Osteoblast (primary cell): Measurements from ENCODE around the gene CRTC1. TPM values are rescaled to one million over a fixed set of nuclear protein-coding genes. Genes with fewer than 3 reads are reported as not detected.

Experiments
- DNase-seq: peaks from one replicate; pipeline ENCODE4 v3.0.0; 2011; ENCODE audit warnings: low spot score, mixed read lengths; ENCODE audit not compliant: insufficient read length; ENCODE audit errors: missing footprints
- H2AFZ ChIP-seq: 2 replicates; pipeline ENCODE4 v1.6.0; 2011; ENCODE audit warnings: mild to moderate bottlenecking, low read length
- H3K27ac ChIP-seq: 2 replicates; pipeline ENCODE4 v1.5.1; 2011; ENCODE audit warnings: mild to moderate bottlenecking, low read depth, low read length, moderate library complexity
- H3K27me3 ChIP-seq: 2 replicates; pipeline ENCODE4 v1.6.0; 2012; ENCODE audit warnings: mild to moderate bottlenecking, control low read depth, inconsistent platforms, low read length, moderate library complexity; ENCODE audit not compliant: insufficient read depth
- H3K36me3 ChIP-seq: 2 replicates; pipeline ENCODE4 v1.5.1; 2011; ENCODE audit warnings: mild to moderate bottlenecking, low read length, control low read depth, moderate library complexity; ENCODE audit not compliant: insufficient read depth
- H3K4me1 ChIP-seq: 2 replicates; pipeline ENCODE4 v1.5.1; 2011; ENCODE audit warnings: mild to moderate bottlenecking, low read length, control low read depth, moderate library complexity; ENCODE audit not compliant: insufficient read depth
- H3K4me2 ChIP-seq: 2 replicates; pipeline ENCODE4 v1.6.0; 2011; ENCODE audit warnings: mild to moderate bottlenecking, low read length; ENCODE audit not compliant: insufficient read depth
- H3K4me3 ChIP-seq: fragments of 200-600 bp; sonication (generic); 3 replicates; pipeline ENCODE4 v1.5.1; 2012; ENCODE audit warnings: mild to moderate bottlenecking, low read length, inconsistent platforms; ENCODE audit not compliant: insufficient read depth
- H3K79me2 ChIP-seq: 2 replicates; pipeline ENCODE4 v1.6.0; 2012; ENCODE audit warnings: mild to moderate bottlenecking, low read length, control low read depth, inconsistent platforms; ENCODE audit not compliant: insufficient read depth
- H3K9me3 ChIP-seq: 2 replicates; pipeline ENCODE4 v1.5.1; 2011; ENCODE audit warnings: low read depth, low read length, control low read depth
- H4K20me1 ChIP-seq: 2 replicates; pipeline ENCODE4 v1.6.0; 2012; ENCODE audit warnings: mild to moderate bottlenecking, low read length, control low read depth; ENCODE audit not compliant: insufficient read depth
- CTCF ChIP-seq: IDR thresholded peaks from 2 replicates; pipeline ENCODE4 v1.5.1; 2011; ENCODE audit warnings: mild to moderate bottlenecking, low read depth, low read length, moderate library complexity; ENCODE audit errors: extremely low read depth
- total RNA-seq: library from RNA; depleted of rRNA; stranded (reverse); fragments of >200 nt; gene quantifications from 2 replicates; pipeline ENCODE4 v1.2.3, GENCODE V29; 2012

Gene CRTC1
- total RNA-seq, 1 donor = 4.0 TPM

GRCh38 chr19:18745931-18746330 is 62.5 kb downstream of the CRTC1 start:
- H3K27ac ChIP-seq = no peak overlapping the region
- no peak for TF ChIP-seq CTCF
- H4K20me1 ChIP-seq = peaks cover 21% of the 10 kb centered on the region
- H3K79me2 ChIP-seq = peaks cover 2% of the 10 kb centered on the region
- H2AFZ ChIP-seq = no peak overlapping the region
- no peak overlapping the region for H3K4me3 ChIP-seq
- no peak overlapping the region for H3K4me2 ChIP-seq
- no peaks in the 10 kb centered on the region for H3K9me3 ChIP-seq
- DNase-seq = peak; percentile 50
- H3K36me3 ChIP-seq = no peaks in the 10 kb centered on the region
- no peaks in the 10 kb centered on the region for H3K4me1 ChIP-seq
- no peaks in the 10 kb centered on the region for H3K27me3 ChIP-seq

- TF ChIP-seq CTCF = no peak
- H3K27ac ChIP-seq = no peak overlapping the region
These were observed 63.2 kb downstream of the CRTC1 start for GRCh38 chr19:18746401-18747325.

GRCh38 chr19:18749362-18750231 is 66.1 kb downstream of the CRTC1 start:
- H3K36me3 ChIP-seq = peaks cover 6% of the 10 kb centered on the region
- no peaks in the 10 kb centered on the region for H3K9me3 ChIP-seq
- H3K4me3 ChIP-seq = no peak overlapping the region
- H3K27me3 ChIP-seq = no peaks in the 10 kb centered on the region
- H3K79me2 ChIP-seq = no peaks in the 10 kb centered on the region
- peak; percentile 62 for DNase-seq
- no peak overlapping the region for H3K27ac ChIP-seq
- H4K20me1 ChIP-seq = peaks cover 6% of the 10 kb centered on the region
- H2AFZ ChIP-seq = no peak overlapping the region
- no peak for TF ChIP-seq CTCF
- no peak overlapping the region for H3K4me2 ChIP-seq
- no peaks in the 10 kb centered on the region for H3K4me1 ChIP-seq

More at GRCh38 chr19:18746401-18747325, 63.2 kb downstream of the CRTC1 start:
- peak; percentile 62 for DNase-seq
- no peak overlapping the region for H3K4me2 ChIP-seq
- no peaks in the 10 kb centered on the region for H3K9me3 ChIP-seq
- H3K4me3 ChIP-seq = no peak overlapping the region
- H3K79me2 ChIP-seq = no peaks in the 10 kb centered on the region
- H3K27me3 ChIP-seq = no peaks in the 10 kb centered on the region
- H2AFZ ChIP-seq = no peak overlapping the region
- H3K36me3 ChIP-seq = no peaks in the 10 kb centered on the region
- H4K20me1 ChIP-seq = peaks cover 16% of the 10 kb centered on the region
- no peaks in the 10 kb centered on the region for H3K4me1 ChIP-seq
